Muscle layer of colon (tissue), 2 donors: ENCODE results near the gene CEL.
"Not testable (repeated sequence)": the region's sequence is repeated elsewhere in the genome, so short reads cannot be mapped to it uniquely, and the experiment has no call there.

Experiments used
- H3K27ac ChIP-seq: one replicate; pipeline ENCODE4 v1.7.0; 2013; ENCODE audit warnings: low read depth, mild to moderate bottlenecking, low read length, moderate library complexity
- H3K27me3 ChIP-seq, 2 donors: one replicate each; pipeline ENCODE4 v1.7.0; 2013; ENCODE audit warnings: low read length in 2 of 2, mild to moderate bottlenecking in 2 of 2; ENCODE audit not compliant: insufficient read depth in 2 of 2, control insufficient read depth in 1 of 2
- H3K36me3 ChIP-seq: one replicate; pipeline ENCODE4 v1.7.0; 2013; ENCODE audit warnings: mild to moderate bottlenecking, low read length; ENCODE audit not compliant: insufficient read depth
- H3K4me1 ChIP-seq: one replicate; pipeline ENCODE4 v1.7.0; 2013; ENCODE audit warnings: mild to moderate bottlenecking, low read length; ENCODE audit not compliant: insufficient read depth
- H3K4me3 ChIP-seq, 2 donors: one replicate each; pipeline ENCODE4 v1.7.0; 2013; ENCODE audit warnings: low read length in 2 of 2, low read depth in 1 of 2, mild to moderate bottlenecking in 1 of 2, moderate library complexity in 1 of 2
- H3K9ac ChIP-seq: one replicate; pipeline ENCODE4 v1.7.0; 2013; ENCODE audit warnings: low read length
- H3K9me3 ChIP-seq: one replicate; pipeline ENCODE4 v1.7.0; 2013; ENCODE audit warnings: mild to moderate bottlenecking, low read length
- donor health status: abdominal sarcoma.
- donor health status: Adenocarcinoma of cecum.

CEL gene

DNA sequence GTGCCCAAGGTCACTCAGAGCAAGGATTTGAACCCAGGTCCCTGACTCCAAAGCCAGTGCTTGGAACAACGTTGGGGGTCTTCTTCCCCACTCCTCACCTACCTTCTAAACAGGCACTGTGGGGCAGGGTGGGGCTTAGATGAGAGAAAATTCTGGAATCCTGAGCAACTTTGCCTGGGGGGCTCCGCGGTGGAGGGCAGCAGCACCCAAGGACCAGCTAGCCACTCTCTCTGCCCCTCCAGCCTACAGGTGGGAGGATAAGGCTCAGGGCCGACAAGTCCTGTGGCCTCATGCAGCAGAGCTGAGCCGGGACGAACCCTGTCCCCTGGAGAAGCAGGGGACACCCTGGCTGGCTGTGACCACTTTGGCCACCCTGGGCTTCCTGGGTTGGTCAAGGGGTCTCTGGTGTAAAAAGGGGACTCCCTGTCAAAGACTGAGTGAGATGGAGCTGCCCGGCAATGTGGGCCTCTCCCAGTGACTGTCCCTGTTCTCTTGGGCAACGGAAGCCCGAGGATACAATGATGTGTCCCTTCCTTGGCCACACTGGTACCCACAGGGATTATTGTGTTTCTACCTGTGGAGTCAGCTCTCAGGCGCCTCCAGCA is 26.5 kb downstream of the CEL start:
- Histone ChIP-seq H3K9ac (no peak overlapping the region), H3K27ac (no peak overlapping the region), H3K4me3 (no peak overlapping the region), H3K4me1 (no peaks in the 10 kb centered on the region), H3K9me3 (no peaks in the 10 kb centered on the region), H3K27me3 (no peaks in the 10 kb centered on the region), H3K36me3 (no peaks in the 10 kb centered on the region)

DNA sequence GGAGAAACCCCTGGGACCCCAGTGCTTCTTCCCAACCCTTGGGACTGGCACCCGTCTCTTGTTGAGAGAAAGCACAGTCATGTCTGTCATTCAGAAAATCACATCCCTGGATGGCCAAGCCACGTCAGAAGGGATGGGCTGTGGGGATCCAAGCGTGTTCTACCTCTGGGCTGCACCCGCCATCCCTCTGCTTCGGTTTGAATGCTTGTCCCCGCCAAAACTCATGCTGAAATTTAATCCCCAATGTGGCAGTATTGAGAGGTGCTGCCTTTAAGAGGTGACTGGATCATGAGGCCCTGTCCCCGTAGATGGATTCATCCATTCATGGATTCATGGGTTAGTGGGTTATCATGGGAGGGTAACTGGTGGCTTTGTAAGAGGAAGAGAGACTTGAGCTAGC is 27.0 kb downstream of the CEL start:
- H3K36me3 ChIP-seq = no peaks in the 10 kb centered on the region
- no peaks in the 10 kb centered on the region for H3K4me1 ChIP-seq
- no peaks in the 10 kb centered on the region for H3K27me3 ChIP-seq
- H3K4me3 ChIP-seq = no peak overlapping the region
- no peaks in the 10 kb centered on the region for H3K9me3 ChIP-seq
- no peak overlapping the region for H3K9ac ChIP-seq
- H3K27ac ChIP-seq = no peak overlapping the region

DNA sequence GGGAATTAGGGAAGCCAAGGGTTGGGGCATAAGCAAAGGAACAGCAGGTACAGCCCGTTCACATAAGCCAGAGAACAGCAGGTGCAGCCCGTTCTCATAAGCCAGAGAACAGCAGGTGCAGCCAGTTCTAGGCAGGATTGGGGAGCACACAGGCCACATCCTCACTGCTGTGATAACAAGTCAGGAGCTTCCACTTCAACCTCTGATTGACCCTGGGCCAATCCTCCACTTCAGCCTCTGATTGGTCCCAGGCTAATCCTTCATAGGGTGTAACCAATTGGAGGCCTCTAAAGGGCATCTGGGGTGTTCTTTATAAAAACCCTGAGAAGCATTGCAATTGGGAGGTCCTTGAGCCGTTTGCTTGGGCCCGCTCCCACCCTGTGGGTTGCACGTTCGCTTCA is 27.5 kb downstream of the CEL start:
- H3K27ac ChIP-seq = no peak overlapping the region
- no peaks in the 10 kb centered on the region for H3K9me3 ChIP-seq

DNA sequence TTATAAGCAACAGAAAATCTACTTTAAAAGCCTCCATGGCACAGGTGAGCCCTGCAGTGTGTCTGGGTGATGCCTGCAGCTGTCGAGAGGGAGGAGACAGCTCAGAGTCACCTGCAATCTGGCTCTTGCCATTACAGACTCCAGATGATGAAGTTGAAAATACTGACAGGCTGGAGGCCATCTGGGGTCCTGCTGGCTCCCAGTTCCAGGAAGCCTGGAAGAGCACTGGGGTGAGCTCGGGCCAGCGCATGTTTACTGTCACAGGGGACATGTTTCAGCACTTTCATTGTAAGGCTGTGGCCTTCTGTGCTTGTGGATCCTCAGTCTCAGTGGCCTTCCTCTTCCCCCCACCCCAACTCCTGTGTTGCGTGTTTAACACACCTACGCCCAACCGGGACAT is 28.4 kb downstream of the CEL start:
- Histone ChIP-seq H3K4me1 (no peaks in the 10 kb centered on the region), H3K27ac (no peak overlapping the region), H3K4me3 (no peak overlapping the region), H3K9ac (no peak overlapping the region), H3K27me3 (no peaks in the 10 kb centered on the region), H3K36me3 (no peaks in the 10 kb centered on the region), H3K9me3 (peaks cover 1% of the 10 kb centered on the region)

More for the DNA sequence above, 27.5 kb downstream of the CEL start:
- Histone ChIP-seq H3K9ac (no peak overlapping the region), H3K4me3 (no peak overlapping the region), H3K27me3 (no peaks in the 10 kb centered on the region), H3K4me1 (no peaks in the 10 kb centered on the region), H3K36me3 (no peaks in the 10 kb centered on the region)

DNA sequence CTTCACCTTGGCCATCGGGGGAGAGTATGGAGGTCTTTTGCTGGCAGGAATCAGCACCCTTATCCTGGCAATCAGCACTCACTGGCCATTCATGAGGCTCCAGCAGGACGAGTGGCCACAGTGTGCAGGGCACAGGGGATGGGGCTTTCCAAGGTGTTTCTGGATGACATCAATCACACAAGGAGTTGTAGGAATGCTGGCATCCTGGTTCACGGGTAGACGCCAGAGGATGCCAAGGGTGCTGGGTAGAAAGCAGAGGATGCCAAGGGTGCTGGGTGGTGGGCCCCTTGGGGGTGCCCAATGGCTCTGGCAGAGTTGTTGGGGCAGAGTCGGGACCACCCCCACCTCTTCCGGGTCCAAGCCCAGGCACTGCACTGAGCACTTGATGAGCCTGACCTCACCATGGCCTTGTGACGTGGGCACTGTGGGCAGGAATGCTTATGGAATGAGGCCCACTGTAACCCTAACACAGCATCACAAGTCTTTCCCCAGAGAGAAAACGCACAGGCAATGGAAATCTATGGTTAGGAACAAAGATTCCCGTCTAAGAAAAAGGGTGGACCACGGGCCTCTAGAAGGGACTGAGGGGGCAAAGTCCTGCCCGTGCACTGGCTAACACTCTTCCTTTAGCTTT is 29.1 kb downstream of the CEL start:
- no peaks in the 10 kb centered on the region for H3K4me1 ChIP-seq

DNA sequence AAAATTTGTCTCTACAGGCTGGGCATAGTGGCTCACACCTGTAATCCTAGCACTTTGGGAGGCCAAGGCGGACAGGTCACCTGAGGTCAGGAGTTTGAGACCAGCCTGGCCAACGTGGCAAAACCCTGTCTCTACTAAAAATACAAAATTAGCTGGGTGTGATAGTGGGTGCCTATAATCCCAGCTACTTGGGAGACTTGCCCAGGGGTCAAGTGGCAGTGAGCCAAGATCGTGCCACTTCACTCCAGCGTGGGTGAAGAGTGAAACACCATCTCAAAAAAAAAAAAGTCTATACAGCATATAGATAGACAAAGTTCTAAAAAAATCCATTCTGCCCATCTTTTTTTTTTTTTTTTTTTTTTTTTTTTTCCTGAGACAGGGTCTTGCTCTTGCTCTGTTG is 32.6 kb downstream of the CEL start:
- not testable (repeated sequence) for H3K9me3 ChIP-seq, H3K4me3 ChIP-seq, H3K4me1 ChIP-seq, H3K9ac ChIP-seq, H3K27ac ChIP-seq, H3K27me3 ChIP-seq
- peaks cover 32% of the 10 kb centered on the region for H3K36me3 ChIP-seq

More for the DNA sequence above, 29.1 kb downstream of the CEL start:
- Histone ChIP-seq H3K9ac (no peak overlapping the region), H3K36me3 (no peaks in the 10 kb centered on the region), H3K9me3 (peaks cover 4% of the 10 kb centered on the region), H3K27me3 (no peaks in the 10 kb centered on the region), H3K4me3 (no peak overlapping the region), H3K27ac (no peak overlapping the region)

DNA sequence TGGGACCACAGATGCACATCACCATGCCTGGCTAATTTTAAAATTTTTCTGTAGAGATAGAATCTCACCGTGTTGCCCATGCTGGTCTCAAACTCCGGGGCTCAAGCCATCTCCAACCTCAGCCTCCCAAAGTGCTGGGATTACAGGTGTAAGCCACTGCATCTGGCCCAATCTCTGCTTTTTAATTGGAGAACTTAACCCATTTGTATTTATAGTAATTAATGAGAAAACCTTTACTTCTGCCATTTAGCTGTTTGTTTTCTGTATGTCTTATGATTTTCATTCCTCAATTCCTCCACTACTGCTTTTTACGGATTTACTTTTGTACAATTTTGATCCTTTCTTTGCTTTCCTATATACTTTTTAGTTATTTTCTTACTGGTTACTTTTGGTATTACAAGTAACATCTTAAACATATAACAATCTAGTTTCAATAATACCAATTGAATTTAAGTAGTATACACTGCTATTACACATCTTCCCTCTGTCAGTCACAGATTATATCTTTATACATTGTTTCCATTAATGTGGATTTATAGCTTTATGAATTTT is 33.1 kb downstream of the CEL start:
- Histone ChIP-seq H3K27ac (no peak overlapping the region), H3K4me1 (no peaks in the 10 kb centered on the region), H3K27me3 (no peaks in the 10 kb centered on the region), H3K9me3 (peaks cover 4% of the 10 kb centered on the region), H3K9ac (no peak overlapping the region), H3K4me3 (no peak overlapping the region), H3K36me3 (peaks cover 38% of the 10 kb centered on the region)

DNA sequence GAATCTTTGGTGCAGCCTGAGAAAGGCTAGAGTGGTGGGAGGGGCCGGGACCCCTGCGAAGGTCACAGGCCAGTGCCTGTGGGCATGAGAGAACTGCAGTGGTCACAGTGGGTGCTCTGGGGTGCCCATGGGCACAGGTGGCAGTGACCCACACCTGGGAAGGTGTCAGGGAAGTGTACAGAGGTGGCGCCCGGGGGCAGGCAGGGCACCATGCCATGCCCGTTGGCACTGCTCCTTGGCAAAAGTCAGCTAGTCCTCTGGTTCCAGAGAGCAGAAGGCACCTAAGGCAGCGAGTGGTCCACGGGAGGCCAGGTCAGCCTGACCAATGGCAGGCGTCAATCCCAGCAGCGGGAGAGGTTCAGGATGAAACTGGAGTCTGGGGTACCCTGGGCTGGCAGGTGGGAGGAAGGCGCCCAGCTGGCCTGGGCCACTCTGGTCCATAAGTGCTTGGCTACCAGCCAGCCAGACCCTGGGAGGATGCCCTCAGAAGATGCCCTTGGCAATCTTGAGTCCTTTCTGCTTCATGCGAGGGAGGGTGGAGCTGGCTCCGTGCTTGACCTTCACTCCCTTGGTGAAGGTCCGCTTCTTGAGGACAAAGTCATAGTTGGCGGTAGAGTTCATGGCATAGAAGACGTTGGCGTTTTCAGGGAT is 36.4 kb downstream of the CEL start:
- Histone ChIP-seq H3K9ac (no peak overlapping the region), H3K9me3 (peaks cover 4% of the 10 kb centered on the region), H3K27ac (no peak overlapping the region), H3K4me3 (no peak overlapping the region), H3K36me3 (peaks cover 71% of the 10 kb centered on the region), H3K4me1 (no peaks in the 10 kb centered on the region), H3K27me3 (no peaks in the 10 kb centered on the region)

DNA sequence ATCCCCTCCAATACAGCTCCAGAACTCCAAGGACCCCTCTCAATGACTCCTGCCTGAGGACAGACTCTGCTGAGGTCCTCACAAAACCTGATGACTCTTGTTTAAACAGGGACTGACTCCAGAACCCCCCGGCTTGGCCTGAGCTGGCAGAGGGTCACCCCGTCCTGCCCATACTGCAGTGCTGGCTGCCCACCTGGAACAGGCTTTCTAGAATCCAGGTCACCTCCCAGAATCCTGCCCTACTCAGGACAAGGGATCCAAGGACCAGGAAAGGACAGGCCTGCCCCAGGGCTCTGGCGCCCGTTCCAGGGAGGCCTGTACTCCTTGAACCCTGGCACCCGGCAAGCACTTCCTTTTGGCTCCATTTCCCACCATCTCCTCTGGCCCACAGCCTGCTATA is 37.1 kb downstream of the CEL start:
- peaks cover 4% of the 10 kb centered on the region for H3K9me3 ChIP-seq
- no peak overlapping the region for H3K4me3 ChIP-seq
- no peak overlapping the region for H3K9ac ChIP-seq
- no peaks in the 10 kb centered on the region for H3K4me1 ChIP-seq
- no peak overlapping the region for H3K27ac ChIP-seq
- H3K27me3 ChIP-seq = no peaks in the 10 kb centered on the region
- peaks cover 77% of the 10 kb centered on the region for H3K36me3 ChIP-seq

DNA sequence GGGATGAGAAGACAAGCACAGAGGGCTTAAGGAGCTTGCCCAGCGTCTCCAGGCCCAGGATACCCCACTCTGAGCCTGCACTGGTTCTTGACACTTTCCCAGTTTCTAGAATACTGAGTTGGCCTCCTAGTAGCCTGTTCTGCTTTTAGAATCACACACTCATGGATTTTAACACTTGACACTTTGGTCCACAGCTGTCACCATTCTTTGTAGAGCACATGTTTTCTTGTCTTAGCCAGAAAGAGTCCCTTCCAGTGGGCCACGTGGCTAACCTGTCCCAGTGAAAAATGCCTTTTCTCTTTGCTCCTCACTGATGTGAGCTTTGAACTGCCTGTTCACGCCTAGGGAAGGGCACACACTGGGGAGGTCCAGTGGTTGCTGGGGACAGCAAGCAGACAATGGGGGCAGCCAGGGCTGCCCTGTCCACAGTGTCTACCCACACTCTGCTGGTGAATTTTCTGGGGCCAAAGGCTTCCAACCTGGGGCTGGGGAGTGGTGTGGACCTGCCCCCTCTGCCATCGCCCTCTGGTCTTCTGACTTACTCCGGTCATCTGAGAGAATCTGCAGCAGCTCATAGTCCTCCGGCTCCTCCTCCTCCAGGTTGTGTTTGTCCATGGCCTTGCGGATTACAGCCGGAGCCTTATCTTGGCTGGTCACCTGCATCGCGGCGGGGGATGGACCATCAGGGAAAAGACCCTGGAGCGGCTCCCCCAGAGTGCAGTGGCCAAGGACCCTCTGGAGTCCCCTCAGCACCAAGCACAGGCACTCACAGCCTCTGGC is 38.1 kb downstream of the CEL start:
- no peak overlapping the region for H3K9ac ChIP-seq
- H3K4me3 ChIP-seq = no peak overlapping the region
- no peaks in the 10 kb centered on the region for H3K4me1 ChIP-seq
- no peaks in the 10 kb centered on the region for H3K27me3 ChIP-seq
- H3K36me3 ChIP-seq = peaks cover 88% of the 10 kb centered on the region
- H3K27ac ChIP-seq = no peak overlapping the region
- peaks cover 4% of the 10 kb centered on the region for H3K9me3 ChIP-seq
